Stimulated activated CD4-positive, alpha-beta T cell treated with anti-CD3 and anti-CD28 coated beads, Interleukin-4, amount 100 ng/mL, for 48 hours (primary cell): Measurements from ENCODE around the gene CABP2.
"Not testable (repeated sequence)": the region's sequence is repeated elsewhere in the genome, so short reads cannot be mapped to it uniquely, and the experiment has no call there.

Experiments used
- DNase-seq, 2 donors: peaks; one replicate each; pipeline ENCODE4 v3.0.0-alpha.2; 2020; ENCODE audit warnings: low read depth in 2 of 2

Gene CABP2

DNA sequence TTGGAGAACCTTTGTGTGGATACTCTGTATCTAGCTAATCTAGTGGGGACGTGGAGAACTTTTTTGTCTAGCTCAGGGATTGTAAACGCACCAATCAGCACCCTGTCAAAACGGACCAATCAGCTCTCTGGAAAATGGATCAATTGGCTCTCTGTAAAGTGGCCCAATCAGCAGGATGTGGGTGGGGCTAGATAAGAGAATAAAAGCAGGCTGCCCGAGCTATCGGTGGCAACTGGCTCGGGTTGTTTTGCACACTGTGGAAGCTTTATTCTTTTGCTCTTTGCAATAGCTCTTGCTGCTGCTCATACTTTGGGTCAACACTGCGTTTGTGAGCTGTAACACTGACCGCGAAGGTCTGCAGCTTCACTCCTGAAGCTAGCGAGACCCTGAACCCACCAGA is 46.6 kb downstream of the CABP2 start:
- not testable (repeated sequence) for DNase-seq

DNA sequence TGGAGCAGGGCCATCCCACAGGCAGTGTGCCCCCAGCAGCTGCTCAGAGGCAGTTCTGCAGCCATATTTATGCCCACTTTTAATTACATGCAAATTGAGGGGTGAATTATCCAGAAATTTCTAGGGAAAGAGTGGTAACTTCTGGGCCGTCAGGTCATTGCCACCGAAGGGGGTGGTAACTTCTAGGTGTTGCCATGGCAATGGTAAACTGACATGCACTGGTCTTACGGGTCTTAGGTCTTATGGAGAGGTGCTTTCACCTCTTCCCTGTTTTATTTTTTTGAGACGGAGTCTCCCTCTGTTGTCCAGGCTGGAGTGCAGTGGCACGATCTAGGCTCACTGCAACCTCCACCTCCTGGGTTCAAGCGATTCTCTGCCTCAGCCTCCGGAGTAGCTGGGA is 50.4 kb downstream of the CABP2 start:
- no peak for DNase-seq

DNA sequence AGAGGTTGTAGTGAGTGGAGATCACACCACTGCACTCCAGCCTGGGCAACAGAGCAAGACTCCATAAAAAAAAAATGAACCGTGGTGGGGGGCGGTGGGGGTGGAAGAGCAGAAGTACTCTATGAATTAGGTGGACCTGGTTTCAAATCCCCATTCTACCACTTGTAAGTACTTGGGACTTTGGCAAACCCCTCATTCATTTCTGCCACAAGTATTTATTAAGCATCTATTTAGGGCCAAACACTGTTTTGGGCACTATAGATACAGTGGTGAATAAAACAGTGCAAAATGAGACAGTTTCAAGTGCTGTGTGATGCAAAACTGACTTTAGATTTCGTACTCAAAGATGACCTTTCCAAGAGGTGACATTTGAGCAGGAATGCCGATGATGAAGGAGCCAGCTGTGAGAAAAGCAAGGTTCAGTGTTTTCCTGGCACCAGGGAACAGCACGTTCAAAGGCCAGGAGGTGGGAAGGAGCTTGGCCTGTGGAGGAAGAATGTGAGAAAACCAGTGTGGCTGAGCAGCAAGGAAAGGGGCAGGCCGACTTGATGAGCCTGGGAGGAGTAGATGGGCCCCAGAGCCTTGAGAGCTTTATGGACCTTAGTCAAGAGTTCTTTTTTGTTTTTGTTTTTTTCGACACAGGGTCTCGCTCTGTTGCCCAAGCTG is 52.8 kb downstream of the CABP2 start:
- no peak for DNase-seq

DNA sequence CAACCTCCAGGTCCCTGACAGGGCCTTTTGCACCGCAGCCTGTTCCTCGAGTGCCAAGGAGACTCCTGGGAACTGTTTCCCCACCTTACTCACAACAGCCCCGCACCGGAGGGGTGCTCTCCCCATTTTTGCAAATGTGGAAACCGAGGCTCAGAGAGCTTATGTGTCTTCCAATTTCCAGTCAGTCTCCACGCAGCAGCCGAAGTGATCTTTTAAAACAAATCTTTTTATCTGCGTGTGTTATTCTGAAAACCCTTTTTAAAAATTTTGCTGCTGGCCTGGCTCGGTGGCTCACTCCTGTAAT is 53.8 kb downstream of the CABP2 start:
- no peak for DNase-seq
